ENCODE data around the gene B4GALT3.

Gene B4GALT3

GRCh38 chr1:161217831-161218230 lies 40.5 kb upstream of the B4GALT3 start:
- DNase-seq (ENCODE audit: extremely low spot score): no peak
- ChIA-PET CTCF (interaction anchor here (1.2 to 14.0 kb wide), 10 partner anchors 4 to 164 kb away, joined by 3 to 248 read pairs (median 12); partner anchors contain the start of genes APOA2, FCER1G, NDUFS2 and TOMM40L), POLR2A (no interaction called here)
- TF ChIP-seq CTCF (IDR thresholded peaks at IDR 0.05; ENCODE audit: control extremely low read depth, extremely low read depth, low read depth, missing control alignments): no peak

- no peak for TF ChIP-seq CTCF (IDR thresholded peaks at IDR 0.05; ENCODE audit: control extremely low read depth, extremely low read depth, low read depth, missing control alignments)
- CTCF ChIA-PET: interaction anchor here (1.2 to 12.0 kb wide), 7 partner anchors 8 to 164 kb away, joined by 3 to 248 read pairs (median 10); partner anchors contain the start of genes APOA2, NDUFS2 and TOMM40L
Measured at GRCh38 chr1:161216945-161217712, 39.8 kb upstream of the B4GALT3 start.

GRCh38 chr1:161215076-161215475 lies 37.8 kb upstream of the B4GALT3 start, which contains the start of gene FCER1G:
Gene FCER1G, plus strand, starts transcription at chr1:161215295. Its CDS starts 27 bp downstream, at chr1:161215322.
- DNase-seq (ENCODE audit: extremely low spot score): no peak
- ChIA-PET POLR2A (no interaction called here), CTCF (interaction anchor here (0.9 to 12.0 kb wide), 5 partner anchors 10 to 168 kb away, joined by 3 to 248 read pairs (median 10); partner anchors contain the start of genes APOA2, NDUFS2 and TOMM40L)
- TF ChIP-seq CTCF (IDR thresholded peaks at IDR 0.05; ENCODE audit: control extremely low read depth, extremely low read depth, low read depth, missing control alignments): no peak

More at GRCh38 chr1:161216945-161217712, 39.8 kb upstream of the B4GALT3 start:
- peak; percentile 63 for DNase-seq (ENCODE audit: extremely low spot score)
- POLR2A ChIA-PET: interaction anchor here (0.6 kb wide), 1 partner anchor 19 kb away, joined by 3 read pairs; no protein-coding TSS in a partner anchor

GRCh38 chr1:161214369-161214768 lies 37.1 kb upstream of the B4GALT3 start:
- POLR2A ChIA-PET: no interaction called here
- TF ChIP-seq CTCF (IDR thresholded peaks at IDR 0.05; ENCODE audit: control extremely low read depth, extremely low read depth, low read depth, missing control alignments): no peak
- CTCF ChIA-PET: interaction anchor here (12.0 kb wide), 1 partner anchor 10 kb away, joined by 248 read pairs; the partner anchor contains the start of genes APOA2 and TOMM40L
- no peak for DNase-seq (ENCODE audit: extremely low spot score)

GRCh38 chr1:161209790-161210409 lies 32.6 kb upstream of the B4GALT3 start:
- ChIA-PET CTCF (interaction anchor here (0.8 to 13.8 kb wide), 17 partner anchors 8 to 173 kb away, joined by 3 to 248 read pairs (median 5); partner anchors contain the start of genes APOA2, CFAP126, NDUFS2 and TOMM40L), POLR2A (no interaction called here)
- DNase-seq (ENCODE audit: extremely low spot score): peak; percentile 74
- TF ChIP-seq CTCF (IDR thresholded peaks at IDR 0.05; ENCODE audit: control extremely low read depth, extremely low read depth, low read depth, missing control alignments): peak; percentile 90

GRCh38 chr1:161207173-161207572 lies 29.9 kb upstream of the B4GALT3 start:
- CTCF ChIA-PET: interaction anchor here (1.0 to 13.8 kb wide), 6 partner anchors 9 to 175 kb away, joined by 3 to 117 read pairs (median 16); partner anchors contain the start of gene TOMM40L
- DNase-seq (ENCODE audit: extremely low spot score): no peak
- TF ChIP-seq CTCF (IDR thresholded peaks at IDR 0.05; ENCODE audit: control extremely low read depth, extremely low read depth, low read depth, missing control alignments): no peak
- POLR2A ChIA-PET: interaction anchor here (1.4 kb wide), 1 partner anchor 18 kb away, joined by 3 read pairs; the partner anchor contains the start of gene TOMM40L

All from GM10248 (cell line).